PC-3 (cell line): ENCODE data around the gene NAGLU.

Experiments
- CTCF ChIP-seq: fragments of 300-600 bp; sonication (generic); conservative IDR thresholded peaks from 2 replicates; pipeline ENCODE4 v1.5.1; 2017; ENCODE audit warnings: antibody characterized with exemption, low read depth, mild to moderate bottlenecking, low read length
- EZH2 ChIP-seq: fragments of 300-600 bp; sonication (generic); IDR thresholded peaks from one replicate; pipeline ENCODE4 v1.6.1; 2017; ENCODE audit warnings: antibody characterized with exemption, mild to moderate bottlenecking, low read length; ENCODE audit not compliant: unreplicated experiment
- EZH2phosphoT487 ChIP-seq: fragments of 300-600 bp; sonication (generic); IDR thresholded peaks from 2 replicates; pipeline ENCODE4 v1.6.1; 2018; ENCODE audit warnings: mild to moderate bottlenecking, antibody characterized with exemption, low read length, borderline replicate concordance

- TF ChIP-seq EZH2 (no peak), CTCF (peak; percentile 62), EZH2phosphoT487 (no peak)
Measured at GRCh38 chr17:42548070-42548837, 12.2 kb downstream of the NAGLU start.
